Measurements from ENCODE around the gene ARHGEF9. TPM values are rescaled to one million over a fixed set of nuclear protein-coding genes. Genes with fewer than 3 reads are reported as not detected.

Gene ARHGEF9
- total RNA-seq, 1 donor from 2014 or later: 20.3 TPM

- DNase-seq (peak; percentile 94), ATAC-seq (peak; percentile 100)
- H3K9me3 ChIP-seq: no peaks in the 10 kb centered on the region
- H3K4me1 ChIP-seq: no peaks in the 10 kb centered on the region
- H3K27me3 ChIP-seq: no peaks in the 10 kb centered on the region
- no peaks in the 10 kb centered on the region for H3K36me3 ChIP-seq
- intact Hi-C loops (cut with DNase I): no loop called here
- H3K4me3 ChIP-seq: peak overlapping the region; percentile 62
- no peak for TF ChIP-seq CTCF (IDR thresholded peaks at IDR 0.05)
- peak overlapping the region; percentile 88 for H3K27ac ChIP-seq
Observed at GRCh38 chrX:63754860-63755579, 30.0 kb downstream of the ARHGEF9 start.

- DNase-seq (no peak), ATAC-seq (peak; percentile 68)
- Histone ChIP-seq H3K4me1 (no peaks in the 10 kb centered on the region), H3K27me3 (no peaks in the 10 kb centered on the region), H3K4me3 (peak overlapping the region; percentile 62), H3K36me3 (no peaks in the 10 kb centered on the region), H3K27ac (peak overlapping the region; percentile 88), H3K9me3 (no peaks in the 10 kb centered on the region)
- intact Hi-C loops (cut with DNase I): no loop called here
- no peak for TF ChIP-seq CTCF (IDR thresholded peaks at IDR 0.05)
Observed at GRCh38 chrX:63754136-63754859, 30.7 kb downstream of the ARHGEF9 start.

GRCh38 chrX:63751481-63751880 lies 33.5 kb downstream of the ARHGEF9 start:
- ATAC-seq: no peak
- no peaks in the 10 kb centered on the region for H3K4me1 ChIP-seq
- intact Hi-C loops (cut with DNase I): no loop called here

GRCh38 chrX:63750811-63751210 lies 34.2 kb downstream of the ARHGEF9 start:
- H3K27me3 ChIP-seq: no peaks in the 10 kb centered on the region
- no peak for DNase-seq
- no peaks in the 10 kb centered on the region for H3K36me3 ChIP-seq
- intact Hi-C loops (cut with DNase I): no loop called here
- ATAC-seq: no peak
- no peak for TF ChIP-seq CTCF (IDR thresholded peaks at IDR 0.05)
- no peaks in the 10 kb centered on the region for H3K9me3 ChIP-seq
- no peak overlapping the region for H3K4me3 ChIP-seq
- no peak overlapping the region for H3K27ac ChIP-seq
- no peaks in the 10 kb centered on the region for H3K4me1 ChIP-seq

More at GRCh38 chrX:63751481-63751880, 33.5 kb downstream of the ARHGEF9 start:
- no peak for TF ChIP-seq CTCF (IDR thresholded peaks at IDR 0.05)
- H3K27me3 ChIP-seq: no peaks in the 10 kb centered on the region
- no peaks in the 10 kb centered on the region for H3K36me3 ChIP-seq
- no peak overlapping the region for H3K4me3 ChIP-seq
- H3K27ac ChIP-seq: no peak overlapping the region
- DNase-seq: no peak
- H3K9me3 ChIP-seq: no peaks in the 10 kb centered on the region

GRCh38 chrX:63747331-63747730 lies 37.7 kb downstream of the ARHGEF9 start:
- no peak for TF ChIP-seq CTCF (IDR thresholded peaks at IDR 0.05)
- DNase-seq: no peak
- H3K27me3 ChIP-seq: no peaks in the 10 kb centered on the region
- H3K27ac ChIP-seq: no peak overlapping the region
- no peak overlapping the region for H3K4me3 ChIP-seq
- intact Hi-C loops (cut with DNase I): no loop called here
- no peak for ATAC-seq
- no peaks in the 10 kb centered on the region for H3K4me1 ChIP-seq
- no peaks in the 10 kb centered on the region for H3K9me3 ChIP-seq
- no peaks in the 10 kb centered on the region for H3K36me3 ChIP-seq

Data from upper lobe of right lung (tissue), 1 donor.